Stimulated activated CD8-positive, alpha-beta memory T cell treated with anti-CD3 and anti-CD28 coated beads, Interleukin-15, amount 100 ng/mL, for 1 hour (primary cell): ENCODE measurements around the gene FAM241A.
A peak's percentile ranks its signal among the peaks of the same experiment; 100 is the strongest.
"Not testable (repeated sequence)": the region's sequence is repeated elsewhere in the genome, so short reads cannot be mapped to it uniquely, and the experiment has no call there.

Experiments used
- DNase-seq: peaks from one replicate; pipeline ENCODE4 v3.0.0-alpha.2; 2020; ENCODE audit warnings: low read depth

FAM241A gene

DNA sequence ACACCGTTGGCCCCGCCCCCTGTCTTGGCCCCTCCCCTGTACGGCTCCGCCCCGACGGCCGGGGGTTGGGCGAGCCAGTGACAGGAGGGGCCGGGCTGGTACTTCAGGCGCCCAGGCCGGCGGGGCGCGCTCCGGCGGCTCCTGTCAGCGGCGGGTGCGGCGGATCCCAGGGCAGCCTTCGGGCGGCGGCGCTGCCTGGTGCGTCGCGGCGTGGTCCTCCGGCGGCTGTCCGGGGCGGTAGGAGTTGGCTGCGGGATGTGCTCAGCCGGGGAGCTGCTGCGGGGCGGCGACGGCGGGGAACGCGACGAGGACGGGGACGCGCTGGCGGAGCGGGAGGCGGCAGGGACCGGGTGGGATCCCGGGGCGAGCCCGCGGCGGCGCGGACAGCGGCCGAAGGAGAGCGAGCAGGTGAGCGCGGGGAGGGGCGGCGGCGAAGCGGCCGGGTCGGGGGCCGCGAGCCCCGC, at the start of gene FAM241A:
Gene FAM241A, plus strand, starts transcription at position 129 of the 464 bp plus-strand sequence. Its CDS starts 127 bp downstream, at position 256.
- DNase-seq: peak; percentile 87

- DNase-seq: no peak
Measured at GRCh38 chr4:112098841-112099530, 46.3 kb upstream of the FAM241A start.

GRCh38 chr4:112099701-112100297, 45.5 kb upstream of the FAM241A start:
- no peak for DNase-seq

GRCh38 chr4:112102875-112103370, 42.3 kb upstream of the FAM241A start:
- no peak for DNase-seq

DNA sequence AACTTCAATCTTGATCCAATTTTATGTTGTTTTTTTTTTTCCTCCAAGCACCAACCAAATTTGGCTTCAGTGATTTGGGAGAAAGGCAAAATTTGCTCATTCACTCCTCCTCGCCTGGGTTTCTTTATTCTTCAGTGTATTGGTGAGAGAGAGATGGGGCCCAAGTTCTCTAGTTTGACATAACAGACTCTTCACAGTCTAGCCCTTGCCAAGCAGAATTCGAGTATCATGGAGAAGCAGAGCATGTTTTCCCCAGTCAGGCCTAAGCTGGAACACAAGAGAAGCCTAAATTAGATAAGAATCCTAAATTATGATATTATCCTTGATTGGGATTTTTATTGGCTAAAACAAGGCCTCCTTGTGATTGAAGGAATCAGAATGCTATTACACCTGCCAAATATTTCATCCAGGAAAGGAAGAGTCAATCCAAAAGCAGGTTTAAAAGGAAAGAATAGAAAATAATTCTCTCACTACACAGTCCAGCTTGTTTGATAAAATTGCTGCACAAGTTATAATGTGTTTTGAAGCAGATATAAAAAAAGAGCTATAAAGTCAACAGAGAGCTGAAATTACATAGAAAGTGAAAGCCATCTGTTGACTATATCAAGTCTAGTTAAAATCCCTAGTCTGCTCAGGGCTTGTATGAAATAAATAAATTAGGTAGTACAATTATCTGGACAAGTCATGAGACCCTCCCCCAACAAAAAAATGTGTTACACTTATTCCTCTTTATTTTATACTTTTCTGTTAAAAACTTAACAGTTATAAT, 39.9 kb upstream of the FAM241A start:
- no peak for DNase-seq

DNA sequence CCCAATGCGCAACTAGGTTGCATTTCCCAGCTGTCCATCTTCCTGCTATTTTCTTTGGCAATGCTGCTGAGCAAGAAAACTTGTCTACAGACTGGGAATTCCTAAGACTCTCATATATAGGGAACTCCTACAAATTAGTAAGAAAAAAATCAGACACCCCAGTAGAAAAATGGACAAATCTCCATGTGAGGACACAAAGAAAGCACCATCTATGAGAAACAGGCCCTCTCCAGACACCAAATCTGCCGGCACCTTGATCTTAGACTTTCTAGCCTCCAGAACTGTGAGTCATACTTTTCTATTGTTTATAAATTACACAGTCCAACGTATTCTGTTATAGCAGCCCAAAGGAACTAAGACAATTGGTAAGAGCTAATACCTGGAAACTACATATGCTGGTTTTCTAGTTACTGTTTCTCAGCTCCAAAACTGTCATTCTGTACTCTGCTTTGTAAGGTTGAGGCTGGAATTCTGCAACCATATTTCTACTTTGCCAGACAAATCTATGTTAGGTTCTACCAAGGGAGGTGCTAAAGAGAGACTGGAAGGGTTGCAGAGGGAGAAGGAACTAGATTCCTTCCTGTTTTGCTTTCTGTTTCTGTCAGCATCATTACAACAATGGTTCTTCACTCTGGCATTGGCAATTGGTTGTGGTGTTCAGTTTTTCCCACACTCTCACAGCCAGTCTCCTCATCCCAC, 35.7 kb upstream of the FAM241A start:
- DNase-seq: no peak

- DNase-seq: no peak
Measured at GRCh38 chr4:112110059-112110425, 35.2 kb upstream of the FAM241A start.

- no peak for DNase-seq
Measured at GRCh38 chr4:112111306-112111705, 33.9 kb upstream of the FAM241A start.

- not testable (repeated sequence) for DNase-seq
Measured at GRCh38 chr4:112112095-112112494, 33.2 kb upstream of the FAM241A start.

DNA sequence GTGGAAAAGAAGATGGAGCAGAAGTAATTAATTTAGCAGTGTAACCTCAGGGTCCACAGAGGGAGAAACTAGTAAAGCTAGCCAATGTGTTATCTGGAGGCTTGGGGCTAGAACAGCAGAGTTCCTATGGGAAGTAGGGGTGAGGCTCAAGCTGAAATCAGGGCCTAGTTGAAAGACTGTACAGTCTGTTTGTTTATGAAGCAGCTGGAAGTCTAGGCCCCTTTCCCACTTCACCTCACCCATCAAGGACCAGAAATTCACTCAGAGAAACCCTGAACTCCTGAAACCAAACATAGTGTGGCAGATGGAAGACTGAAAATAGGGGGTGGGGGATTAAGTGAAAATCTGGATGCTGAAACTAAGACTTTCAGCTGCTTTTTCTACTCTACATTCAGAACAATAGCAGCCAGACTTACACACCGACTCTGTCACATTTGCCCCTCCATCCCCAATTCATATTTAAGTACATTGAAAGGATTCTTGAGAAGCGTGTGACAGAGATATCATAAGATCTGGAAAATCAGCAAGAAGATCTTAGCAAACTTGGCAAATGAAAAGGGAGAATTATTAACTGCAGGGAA, 32.6 kb upstream of the FAM241A start:
- no peak for DNase-seq

- no peak for DNase-seq
Measured at GRCh38 chr4:112113864-112114263, 31.4 kb upstream of the FAM241A start.

DNA sequence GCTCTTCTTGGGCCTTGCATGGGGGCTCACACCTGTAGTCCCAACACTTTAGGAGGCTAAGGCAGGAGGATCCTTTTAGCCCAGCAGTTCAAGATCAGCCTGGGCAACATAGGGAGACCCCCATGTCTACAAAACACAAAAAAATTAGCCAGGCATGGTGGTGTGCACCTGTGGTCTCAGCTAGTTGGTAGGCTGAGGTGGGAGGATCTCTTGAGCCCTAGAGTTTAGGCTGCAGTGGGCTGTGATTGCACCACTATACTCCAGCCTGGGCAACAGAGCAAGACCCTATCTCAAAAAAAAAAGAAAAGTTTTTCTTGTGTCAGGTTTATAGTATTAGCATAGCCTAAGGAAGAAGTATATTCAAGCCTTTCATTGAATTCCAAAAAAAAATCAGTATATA, 30.8 kb upstream of the FAM241A start:
- no peak for DNase-seq

DNA sequence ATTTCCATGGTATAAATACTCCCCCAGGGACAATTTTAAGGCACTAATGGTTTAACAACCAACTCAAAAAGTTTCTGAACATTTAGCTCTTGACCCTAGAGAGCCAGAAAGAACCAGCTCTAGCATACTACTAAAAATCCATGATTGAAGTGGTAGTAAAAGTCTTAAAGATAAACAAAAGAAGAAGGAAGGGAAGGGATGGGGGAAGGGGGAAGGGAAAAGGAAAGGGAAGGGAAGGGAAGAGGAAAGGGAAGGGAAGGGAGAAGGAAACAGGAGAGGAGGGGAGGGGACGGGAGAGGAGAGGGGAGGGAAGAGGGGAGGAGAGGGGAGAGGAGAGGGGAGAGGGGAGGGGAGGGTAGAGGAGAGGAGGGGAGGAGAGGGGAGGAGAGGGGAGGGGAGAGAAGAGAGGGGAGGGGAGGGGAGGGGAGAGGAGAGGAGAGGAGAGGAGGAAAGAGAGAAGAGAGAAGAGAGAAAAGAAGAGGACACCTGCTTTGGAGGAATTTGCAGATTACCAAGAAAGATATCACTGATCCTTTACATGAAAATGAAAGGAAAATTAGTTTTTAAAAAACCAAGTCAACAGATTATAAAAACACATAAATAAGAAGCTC, 26.4 kb upstream of the FAM241A start:
- DNase-seq: no peak

DNA sequence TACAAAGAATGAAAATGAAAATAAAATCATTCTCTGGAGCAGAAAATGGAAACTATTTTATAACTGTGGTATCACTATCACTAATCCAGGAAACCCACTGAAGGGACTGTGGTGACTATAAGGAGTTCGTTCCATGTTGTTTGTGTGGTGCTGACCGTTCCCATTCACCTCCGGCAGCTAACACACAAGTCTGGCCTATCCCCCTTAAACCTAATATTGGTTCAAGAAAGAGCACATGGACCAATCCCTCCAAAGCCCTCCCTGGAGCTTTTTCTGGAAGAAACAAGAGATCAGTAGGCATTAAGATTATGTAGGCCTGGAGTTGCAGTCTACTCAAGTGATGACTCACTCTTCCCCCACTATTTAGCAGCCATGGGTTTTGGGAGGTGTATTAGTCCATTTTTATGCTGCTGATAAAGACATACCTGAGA, 25.9 kb upstream of the FAM241A start:
- DNase-seq: no peak

GRCh38 chr4:112120021-112120420, 25.2 kb upstream of the FAM241A start:
- DNase-seq: no peak

DNA sequence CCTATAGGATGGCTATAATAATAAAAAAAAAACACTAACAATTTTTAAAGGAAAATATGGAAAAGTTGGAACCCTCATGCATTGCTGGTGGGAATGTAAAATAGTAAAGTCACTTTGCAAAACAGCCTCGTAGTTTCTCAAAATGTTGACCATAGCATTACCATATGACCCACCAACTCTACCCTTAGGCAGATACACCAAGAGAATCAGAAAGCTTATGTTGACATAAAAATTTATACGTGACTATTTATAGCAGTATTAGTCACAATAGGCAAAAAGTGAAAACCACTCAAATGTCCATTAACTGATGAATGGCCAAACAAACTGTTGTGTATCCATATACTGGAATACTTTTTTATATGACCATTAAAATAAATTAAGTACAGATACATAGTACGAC, 19.8 kb upstream of the FAM241A start:
- DNase-seq: no peak

GRCh38 chr4:112127048-112127637, 18.1 kb upstream of the FAM241A start:
- DNase-seq: no peak

DNA sequence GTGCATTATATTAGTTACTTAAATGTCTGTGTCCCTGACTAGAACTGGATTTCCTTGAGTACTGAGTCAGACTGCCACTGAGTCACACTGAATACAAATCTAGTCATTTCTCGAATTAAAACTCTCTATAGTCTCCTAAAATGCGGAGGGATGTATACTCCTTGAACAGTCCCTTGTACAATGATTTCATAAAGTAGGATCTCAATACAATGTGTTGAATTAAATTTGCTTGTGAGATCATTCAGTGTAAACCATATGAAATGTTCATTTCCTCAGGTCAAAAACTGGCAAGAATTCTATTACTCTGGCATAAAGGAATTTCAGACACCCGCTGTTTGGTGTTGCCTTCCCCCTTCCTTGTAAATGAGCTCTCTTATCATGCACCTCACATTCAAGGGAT, 17.5 kb upstream of the FAM241A start:
- no peak for DNase-seq

DNA sequence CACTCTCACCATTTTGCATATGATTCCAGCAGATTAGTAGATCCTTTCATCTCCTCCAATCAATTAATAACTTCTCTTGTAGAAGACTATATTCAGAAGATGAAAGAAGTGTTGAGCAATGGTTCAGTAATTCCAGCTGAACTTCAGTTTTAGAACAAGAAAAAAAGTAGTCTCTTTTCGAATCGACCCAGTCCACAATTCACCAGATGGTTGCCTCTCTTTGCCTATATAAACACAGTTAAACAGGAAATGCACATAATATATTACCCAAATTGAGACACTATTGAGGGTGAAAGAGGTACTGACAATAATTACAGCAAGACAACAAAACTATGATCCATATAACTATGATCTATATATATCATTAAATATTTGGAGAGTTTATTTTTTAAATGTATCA, 16.8 kb upstream of the FAM241A start:
- no peak for DNase-seq

DNA sequence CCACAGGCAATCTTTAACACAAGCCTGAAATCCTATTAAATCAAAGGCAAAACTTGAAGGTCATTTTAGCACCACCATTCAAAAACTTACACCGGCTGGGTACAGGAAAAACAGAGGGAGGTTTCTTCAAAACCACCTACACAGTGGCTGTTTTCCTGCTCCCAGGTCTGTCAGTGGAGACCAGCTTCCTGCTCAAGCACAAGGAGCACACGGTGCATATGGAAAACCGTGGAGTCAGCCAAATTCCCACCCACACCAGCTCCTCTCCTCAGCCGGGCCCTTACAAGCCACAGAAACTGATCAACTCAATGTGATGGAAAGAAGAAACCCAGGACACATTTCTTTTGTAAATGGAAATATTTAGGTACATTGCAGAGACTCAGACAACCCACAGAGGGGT, 14.3 kb upstream of the FAM241A start:
- DNase-seq: no peak

DNA sequence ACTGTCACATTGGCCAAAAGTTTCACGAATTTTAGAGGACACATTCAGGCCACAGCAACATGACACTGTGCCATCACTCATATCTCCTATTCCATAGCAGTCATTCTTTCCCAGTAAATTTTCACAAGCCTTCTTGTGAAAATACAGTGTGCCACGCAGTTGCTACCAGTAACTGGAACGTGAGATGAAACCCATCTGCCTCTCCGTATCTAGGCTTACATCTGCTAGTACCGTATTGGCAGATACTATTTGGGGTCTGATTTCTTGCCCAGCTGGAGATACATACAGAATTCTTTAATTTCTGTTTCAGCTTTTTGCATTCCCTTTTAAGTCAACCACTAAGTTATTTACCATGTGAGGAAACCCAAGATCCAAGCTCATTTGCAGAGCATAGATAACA, 8.7 kb upstream of the FAM241A start:
- DNase-seq: no peak
